GM18951 (cell line): ENCODE measurements around the gene ADAM23.

Experiments used
- POLR2A ChIP-seq: IDR thresholded peaks from 4 replicates; pipeline ENCODE4 v1.6.1; 2011; ENCODE audit warnings: mild to moderate bottlenecking; ENCODE audit not compliant: insufficient read length, insufficient read depth; ENCODE audit errors: extremely low read depth
- in situ Hi-C: fragments of 300-500 bp; cut with MboI; formaldehyde crosslinking; loops from one replicate; pipeline ENCODE4 v1.12.0; 2022; ENCODE audit warnings: low sequenced_read_pairs, mixed read lengths, inconsistent platforms; ENCODE audit not compliant: unreplicated experiment

ADAM23 gene

DNA sequence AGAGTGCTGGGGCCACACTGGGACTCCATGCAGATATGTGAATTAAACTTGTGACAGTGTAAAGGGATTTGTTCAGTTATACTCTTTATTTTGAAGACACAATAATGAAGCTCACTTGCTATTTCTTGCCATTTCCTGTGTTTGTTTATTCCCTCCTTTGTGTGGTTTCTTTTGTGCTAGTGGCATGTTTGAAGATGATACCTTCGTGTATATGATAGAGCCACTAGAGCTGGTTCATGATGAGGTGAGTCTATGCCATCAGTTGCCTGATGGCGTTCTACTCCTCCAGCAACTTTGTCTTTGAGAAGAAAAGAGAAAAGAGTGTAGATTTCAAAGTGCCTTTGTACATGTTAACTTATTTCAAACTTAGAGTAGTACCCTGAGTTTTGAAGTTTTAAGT lies 99.7 kb downstream of the ADAM23 start:
- TF ChIP-seq POLR2A, result no peak
- in situ Hi-C loops, result no loop called here

DNA sequence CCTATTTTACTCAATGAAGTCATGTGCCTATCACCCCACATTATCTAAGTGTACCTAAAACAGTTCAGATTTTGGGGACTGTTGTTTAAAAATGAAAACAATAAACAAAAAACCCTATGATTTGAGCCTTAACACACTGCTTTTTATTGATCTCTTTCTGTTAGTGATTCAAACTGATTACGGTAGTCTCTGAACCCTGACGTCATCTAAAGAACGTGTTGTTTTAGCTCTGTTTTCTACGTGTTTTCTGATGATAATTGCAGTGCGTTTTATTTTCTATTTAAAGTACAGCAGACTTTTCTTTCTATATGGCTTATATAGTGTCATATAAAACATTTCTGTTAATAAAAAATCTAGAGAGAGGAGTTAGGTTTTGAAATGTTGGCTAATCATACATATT lies 105.1 kb downstream of the ADAM23 start:
- TF ChIP-seq POLR2A, result no peak
- in situ Hi-C loops, result no loop called here

DNA sequence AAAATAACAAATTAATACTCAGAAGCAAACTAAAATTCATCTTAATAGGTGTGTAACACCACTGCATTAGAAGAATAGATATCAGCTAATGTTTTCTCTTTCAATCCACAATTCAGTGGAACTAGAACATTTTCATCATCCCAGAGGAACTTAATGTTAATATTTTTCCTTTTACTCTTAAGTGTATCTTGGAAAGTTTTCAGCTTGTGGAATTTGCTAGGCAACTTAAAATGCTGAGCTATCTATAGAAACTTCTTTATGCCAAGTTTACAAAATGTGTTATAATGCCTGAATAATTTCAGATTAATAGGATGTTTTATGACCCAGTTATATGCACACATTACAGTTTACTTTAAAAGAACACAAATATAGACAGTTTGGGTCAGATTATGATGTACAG lies 112.4 kb downstream of the ADAM23 start:
- in situ Hi-C loops, result no loop called here
- no peak for TF ChIP-seq POLR2A

DNA sequence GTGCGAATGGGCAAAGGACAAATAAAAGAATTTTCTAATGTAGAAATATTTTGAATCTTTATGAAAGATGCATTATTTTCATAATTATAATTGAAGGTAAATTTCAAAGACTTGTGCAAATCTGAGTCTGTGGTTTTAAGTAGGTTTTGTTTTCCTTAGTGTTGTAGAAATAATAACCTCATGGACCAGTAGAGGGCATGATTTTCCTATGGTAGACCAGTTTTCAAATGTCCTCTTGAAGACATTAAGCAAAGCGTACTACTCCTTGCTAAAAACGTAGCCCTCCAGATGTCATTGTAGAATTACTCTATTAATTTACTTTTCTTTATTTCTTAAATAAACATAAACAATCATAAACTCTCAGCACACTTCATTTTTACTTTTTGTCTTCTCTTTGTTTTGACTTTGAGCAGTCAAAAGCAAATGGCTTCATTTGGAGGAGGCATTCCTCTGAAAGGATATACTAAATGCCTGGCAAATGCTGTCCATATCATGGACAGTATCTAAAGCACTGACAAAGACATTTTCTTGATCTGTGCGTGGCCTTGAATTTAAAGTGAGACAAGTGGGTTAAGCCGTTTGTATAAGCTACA lies 113.1 kb downstream of the ADAM23 start:
- in situ Hi-C loops, result no loop called here
- TF ChIP-seq POLR2A, result no peak

DNA sequence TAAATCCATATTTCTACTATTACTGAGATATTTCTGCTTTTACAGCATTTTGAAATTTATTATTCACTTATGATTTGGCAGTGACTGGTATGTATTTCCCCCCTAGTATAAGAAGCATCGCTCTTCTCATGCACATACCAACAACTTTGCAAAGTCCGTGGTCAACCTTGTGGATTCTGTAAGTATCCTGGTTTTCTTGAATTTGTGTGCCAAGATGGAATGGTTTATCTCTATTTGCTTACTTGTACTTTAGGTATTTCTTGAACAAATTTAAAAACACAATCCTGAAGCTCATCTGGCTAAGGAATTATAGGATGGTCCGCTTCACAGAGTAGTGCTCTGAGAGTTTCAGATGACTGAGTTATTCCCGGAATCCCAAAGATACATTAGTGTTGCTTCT lies 114.0 kb downstream of the ADAM23 start:
- in situ Hi-C loops, result no loop called here
- TF ChIP-seq POLR2A, result no peak

DNA sequence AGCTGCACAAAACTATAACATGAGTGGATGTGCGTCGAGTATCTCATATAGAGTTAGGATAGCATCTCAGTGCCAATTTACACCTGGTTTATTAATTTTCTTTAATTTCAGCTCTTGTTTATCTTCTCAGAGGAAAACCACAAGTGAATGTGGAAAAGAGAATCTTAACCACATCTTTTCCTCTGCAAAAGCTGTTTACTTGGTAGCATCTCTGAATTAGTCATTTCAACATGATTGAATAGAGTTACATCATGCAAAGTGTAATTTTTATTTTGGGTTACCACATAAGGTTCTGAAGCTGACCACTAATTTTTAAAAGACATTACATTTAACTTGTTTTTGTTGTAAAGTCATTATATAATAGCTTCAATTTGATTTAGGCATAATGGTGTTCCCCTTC lies 115.2 kb downstream of the ADAM23 start:
- TF ChIP-seq POLR2A, result no peak

DNA sequence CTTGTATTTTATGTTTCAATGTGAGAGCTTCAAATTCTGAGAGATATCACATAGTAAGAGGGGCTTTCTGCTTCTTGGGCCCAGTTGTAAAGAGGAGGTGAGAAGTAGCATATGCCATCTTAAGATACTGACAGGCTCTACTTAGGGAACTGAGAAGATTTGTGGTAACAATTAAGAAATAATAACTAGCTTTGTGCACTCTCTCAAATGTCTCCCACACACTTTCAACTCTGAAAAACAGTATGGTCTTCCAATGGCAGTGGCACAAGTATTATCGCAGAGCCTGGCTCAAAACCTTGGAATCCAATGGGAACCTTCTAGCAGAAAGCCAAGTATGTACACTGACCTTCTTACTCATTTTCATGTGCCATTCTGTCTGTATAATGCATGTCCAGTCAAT lies 118.6 kb downstream of the ADAM23 start:
- in situ Hi-C loops, result no loop called here
- TF ChIP-seq POLR2A, result no peak

More for the DNA sequence above, 115.2 kb downstream of the ADAM23 start:
- in situ Hi-C loops, result no loop called here

DNA sequence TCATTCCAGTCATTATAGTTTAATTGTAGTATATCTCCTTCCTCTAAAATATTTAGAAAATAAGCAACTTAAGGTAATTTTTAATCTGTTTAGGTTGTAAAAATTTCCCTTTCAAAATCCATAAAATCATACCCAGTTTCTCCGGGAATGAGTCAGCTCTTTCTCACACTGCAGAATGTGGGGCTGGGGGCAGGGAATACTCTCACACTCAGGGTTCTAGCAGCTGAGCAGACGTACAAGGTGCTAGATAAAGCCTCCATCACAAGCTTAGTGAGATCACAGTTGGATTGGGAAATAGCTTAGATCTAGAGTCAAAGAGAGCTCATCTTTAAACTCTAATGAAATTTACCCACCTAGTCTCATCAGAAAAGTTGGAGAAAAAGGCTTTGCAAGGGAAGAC lies 119.0 kb downstream of the ADAM23 start:
- in situ Hi-C loops, result no loop called here
- TF ChIP-seq POLR2A, result no peak

DNA sequence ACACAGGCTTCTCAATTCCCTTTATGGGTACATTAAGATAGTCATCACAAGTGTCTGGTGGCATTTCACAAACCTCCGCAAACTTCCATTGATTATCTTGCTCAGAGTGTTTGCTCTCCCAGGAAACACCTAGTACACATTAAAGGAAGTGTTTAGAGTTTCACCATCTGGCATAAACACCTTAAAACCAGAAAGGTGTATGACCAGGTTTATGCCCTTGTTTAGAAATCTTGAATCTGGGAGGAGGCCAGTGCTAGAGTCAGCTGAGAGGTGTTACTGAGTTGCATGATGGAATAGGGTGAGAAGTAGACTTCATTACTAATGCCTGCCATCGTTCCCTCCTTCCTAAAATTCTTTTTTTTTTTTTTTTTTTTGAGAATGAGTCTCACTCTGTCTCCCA lies 120.0 kb downstream of the ADAM23 start:
- in situ Hi-C loops, result no loop called here
- no peak for TF ChIP-seq POLR2A

DNA sequence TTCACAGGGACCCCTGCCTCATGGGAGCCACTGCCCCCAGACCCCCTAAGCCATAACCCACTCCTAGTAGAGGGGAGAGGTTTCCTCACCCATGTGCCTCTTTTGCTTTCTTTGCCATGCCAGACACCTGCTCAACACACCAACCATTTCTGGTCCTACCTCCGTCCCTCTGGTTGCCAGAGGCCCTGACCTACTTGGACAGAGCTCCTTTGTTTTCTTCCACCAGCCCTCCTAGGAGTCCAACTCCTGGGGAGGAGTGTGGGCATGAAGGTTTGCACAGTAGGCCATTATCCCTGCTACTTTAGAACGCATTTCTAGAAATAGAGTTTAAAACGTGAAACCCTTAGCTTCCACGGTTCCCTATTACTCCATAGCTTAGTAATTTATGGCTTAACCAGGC lies 122.3 kb downstream of the ADAM23 start:
- in situ Hi-C loops, result no loop called here
- no peak for TF ChIP-seq POLR2A

DNA sequence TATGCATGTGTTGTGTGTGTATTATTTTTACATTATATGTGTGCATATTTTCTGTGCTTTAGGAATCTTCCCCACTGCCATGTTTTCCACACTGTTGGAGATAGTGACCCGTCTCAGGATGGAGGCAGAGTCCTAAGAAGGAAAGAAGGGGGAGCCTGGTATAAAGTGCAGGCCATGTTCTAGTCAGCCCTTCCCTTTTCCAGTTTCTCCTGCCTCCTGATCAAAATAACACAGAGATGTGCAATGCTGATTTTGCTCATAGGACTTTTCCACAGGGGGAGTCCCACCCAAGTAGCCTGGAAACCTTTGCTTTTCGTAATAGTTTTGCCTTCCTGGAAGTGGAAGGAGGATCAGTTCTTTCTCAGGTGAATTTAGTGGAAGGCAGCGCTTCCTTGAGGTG lies 126.1 kb downstream of the ADAM23 start:
- in situ Hi-C loops, result no loop called here
- TF ChIP-seq POLR2A, result no peak

DNA sequence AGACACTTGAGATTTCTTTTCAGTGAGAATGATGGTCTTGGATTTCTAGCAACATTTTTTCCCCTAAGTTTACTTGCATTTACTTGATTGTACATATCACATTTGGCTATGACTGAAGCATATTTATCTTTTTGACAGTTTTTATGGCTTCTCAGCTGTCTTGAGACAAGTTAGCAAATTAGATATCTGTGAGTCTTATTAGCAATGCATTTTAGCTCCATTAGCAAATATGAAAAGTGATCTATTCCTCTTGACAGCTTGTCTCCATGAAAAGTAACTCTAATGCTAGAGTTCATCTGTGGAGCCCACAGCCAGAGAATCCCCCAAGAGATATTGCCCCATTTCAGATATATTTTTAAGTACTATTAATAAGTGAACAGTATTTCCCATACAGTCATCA lies 126.9 kb downstream of the ADAM23 start:
- no peak for TF ChIP-seq POLR2A
- in situ Hi-C loops, result no loop called here

DNA sequence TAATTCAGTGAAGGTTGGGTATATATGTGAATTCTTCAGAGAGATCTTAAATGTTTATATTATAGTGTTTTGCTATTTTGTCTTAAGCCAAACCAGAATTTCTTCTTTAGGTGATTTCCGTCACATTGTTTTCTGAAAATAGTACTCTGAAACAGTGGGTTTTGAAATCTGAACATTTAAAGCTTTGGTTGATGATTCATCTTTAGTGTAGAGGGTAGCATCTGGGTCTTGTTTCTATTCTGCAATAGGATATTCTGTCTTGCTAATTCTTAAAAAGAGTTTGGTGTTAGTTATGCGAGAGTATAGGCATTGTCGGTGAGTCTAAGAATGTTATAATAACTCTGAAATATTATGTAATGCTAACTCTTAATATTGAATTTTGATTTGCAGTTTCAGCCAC lies 129.4 kb downstream of the ADAM23 start:
- no peak for TF ChIP-seq POLR2A
- in situ Hi-C loops, result no loop called here

DNA sequence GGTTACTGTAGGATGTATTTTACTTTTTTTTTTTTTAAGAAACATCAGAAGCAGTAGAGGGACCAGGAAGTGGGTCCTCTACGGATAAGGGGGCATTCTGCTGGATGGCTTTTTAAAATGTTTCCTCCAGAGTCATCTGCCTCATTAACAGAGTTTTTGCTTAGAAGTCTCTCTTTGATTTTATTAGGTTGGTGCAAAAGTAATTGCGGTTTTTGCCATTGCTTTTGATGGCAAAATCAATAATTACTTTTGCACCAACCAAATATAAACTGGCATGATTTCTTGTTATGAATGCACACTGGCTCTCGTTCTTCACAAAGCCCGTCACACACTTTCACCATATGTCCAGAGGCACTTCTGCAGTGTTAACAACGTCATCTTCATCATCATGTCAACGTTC lies 130.5 kb downstream of the ADAM23 start:
- TF ChIP-seq POLR2A, result no peak
- in situ Hi-C loops, result no loop called here
